HepG2 (cell line): ENCODE results near the gene CR1L. TPM values are rescaled to one million over a fixed set of nuclear protein-coding genes. Genes with fewer than 3 reads are reported as not detected.

Experiments used
- EHMT2 ChIP-seq: fragments of 200-600 bp; sonication (generic); IDR thresholded peaks from 2 replicates; pipeline ENCODE4 v1.7.0; 2017; ENCODE audit warnings: antibody characterized with exemption, low read depth, low read length, borderline replicate concordance
- ESRRA ChIP-seq: sonication (generic); formaldehyde crosslinking; IDR thresholded peaks from 2 replicates; pipeline ENCODE4 v1.5.1; 2020; ENCODE audit warnings: mild to moderate bottlenecking, low read depth, missing genetic modification reagents
- GPBP1L1 ChIP-seq: sonication (generic); formaldehyde crosslinking; IDR thresholded peaks from 2 replicates; pipeline ENCODE4 v1.5.0; 2020; ENCODE audit warnings: mild to moderate bottlenecking, missing genetic modification reagents
- HES4 ChIP-seq: sonication (generic); formaldehyde crosslinking; IDR thresholded peaks from 2 replicates; pipeline ENCODE4 v1.9.0; 2021; ENCODE audit warnings: mild to moderate bottlenecking, missing genetic modification reagents, borderline replicate concordance
- JUNB ChIP-seq: sonication (generic); formaldehyde crosslinking; IDR thresholded peaks from 2 replicates; pipeline ENCODE4 v1.8.0; 2022; ENCODE audit warnings: missing genetic modification reagents, mild to moderate bottlenecking, borderline replicate concordance
- POGK ChIP-seq: sonication (generic); formaldehyde crosslinking; conservative IDR thresholded peaks from 2 replicates; pipeline ENCODE4 v1.8.0; 2022; ENCODE audit warnings: mild to moderate bottlenecking, moderate library complexity, missing genetic modification reagents
- RAD51 ChIP-seq: fragments of 450-650 bp; IDR thresholded peaks from 2 replicates; pipeline ENCODE4 v1.6.1; 2016; ENCODE audit warnings: borderline replicate concordance
- RFXANK ChIP-seq: IDR thresholded peaks from 2 replicates; pipeline ENCODE4 v1.6.1; 2016
- TBL1XR1 ChIP-seq: fragments of 150-350 bp; IDR thresholded peaks from 2 replicates; pipeline ENCODE4 v1.6.1; 2014; ENCODE audit warnings: borderline replicate concordance, low read length; ENCODE audit not compliant: partially characterized antibody
- TGIF2 ChIP-seq: IDR thresholded peaks from 2 replicates; pipeline ENCODE4 v1.6.1; 2016; ENCODE audit warnings: control low read depth, missing compliant biosample characterization
- polyA plus RNA-seq, 8 experiments: library from polyadenylated mRNA; depleted of rRNA in 3 of 8; stranded (reverse) in 7 of 8; unstranded in 1 of 8; fragments of >200 nt; fragmentation: Illumina TruSeq in 4 of 8; extraction: Trizol in 4 of 8; gene quantifications; 2 replicates each; pipeline versions ENCODE4 v1.2.1 to v1.2.3, GENCODE V29; 2011 to 2016; ENCODE audit warnings: low read depth in 4 of 8, missing spikeins in 1 of 8, mixed read lengths in 1 of 8; ENCODE audit not compliant: insufficient read depth in 1 of 8
- total RNA-seq, 5 experiments: library from RNA; depleted of rRNA; stranded (reverse); fragments of >200 nt; fragmentation: Illumina TruSeq; extraction: Trizol; gene quantifications; 2 replicates each; pipeline ENCODE4 v1.2.3, GENCODE V29; 2016; ENCODE audit warnings: low read depth in 1 of 5
- TF ChIP-seq, protein P1 (sequence below): sonication (generic); formaldehyde crosslinking; IDR thresholded peaks from 2 replicates; pipeline ENCODE4 v1.5.0; 2020; ENCODE audit warnings: mild to moderate bottlenecking, missing genetic modification reagents, borderline replicate concordance
- TF ChIP-seq, protein P2 (sequence below): sonication (generic); formaldehyde crosslinking; IDR thresholded peaks from 2 replicates; pipeline ENCODE4 v1.5.0; 2020; ENCODE audit warnings: mild to moderate bottlenecking, missing genetic modification reagents

The CR1L gene
- total and polyA plus RNA-seq, 2 of the 13 experiments (the other 11 are each of a cell fraction or from before 2014, with no cell fraction given) = not detected

- TF ChIP-seq, protein P1, sequence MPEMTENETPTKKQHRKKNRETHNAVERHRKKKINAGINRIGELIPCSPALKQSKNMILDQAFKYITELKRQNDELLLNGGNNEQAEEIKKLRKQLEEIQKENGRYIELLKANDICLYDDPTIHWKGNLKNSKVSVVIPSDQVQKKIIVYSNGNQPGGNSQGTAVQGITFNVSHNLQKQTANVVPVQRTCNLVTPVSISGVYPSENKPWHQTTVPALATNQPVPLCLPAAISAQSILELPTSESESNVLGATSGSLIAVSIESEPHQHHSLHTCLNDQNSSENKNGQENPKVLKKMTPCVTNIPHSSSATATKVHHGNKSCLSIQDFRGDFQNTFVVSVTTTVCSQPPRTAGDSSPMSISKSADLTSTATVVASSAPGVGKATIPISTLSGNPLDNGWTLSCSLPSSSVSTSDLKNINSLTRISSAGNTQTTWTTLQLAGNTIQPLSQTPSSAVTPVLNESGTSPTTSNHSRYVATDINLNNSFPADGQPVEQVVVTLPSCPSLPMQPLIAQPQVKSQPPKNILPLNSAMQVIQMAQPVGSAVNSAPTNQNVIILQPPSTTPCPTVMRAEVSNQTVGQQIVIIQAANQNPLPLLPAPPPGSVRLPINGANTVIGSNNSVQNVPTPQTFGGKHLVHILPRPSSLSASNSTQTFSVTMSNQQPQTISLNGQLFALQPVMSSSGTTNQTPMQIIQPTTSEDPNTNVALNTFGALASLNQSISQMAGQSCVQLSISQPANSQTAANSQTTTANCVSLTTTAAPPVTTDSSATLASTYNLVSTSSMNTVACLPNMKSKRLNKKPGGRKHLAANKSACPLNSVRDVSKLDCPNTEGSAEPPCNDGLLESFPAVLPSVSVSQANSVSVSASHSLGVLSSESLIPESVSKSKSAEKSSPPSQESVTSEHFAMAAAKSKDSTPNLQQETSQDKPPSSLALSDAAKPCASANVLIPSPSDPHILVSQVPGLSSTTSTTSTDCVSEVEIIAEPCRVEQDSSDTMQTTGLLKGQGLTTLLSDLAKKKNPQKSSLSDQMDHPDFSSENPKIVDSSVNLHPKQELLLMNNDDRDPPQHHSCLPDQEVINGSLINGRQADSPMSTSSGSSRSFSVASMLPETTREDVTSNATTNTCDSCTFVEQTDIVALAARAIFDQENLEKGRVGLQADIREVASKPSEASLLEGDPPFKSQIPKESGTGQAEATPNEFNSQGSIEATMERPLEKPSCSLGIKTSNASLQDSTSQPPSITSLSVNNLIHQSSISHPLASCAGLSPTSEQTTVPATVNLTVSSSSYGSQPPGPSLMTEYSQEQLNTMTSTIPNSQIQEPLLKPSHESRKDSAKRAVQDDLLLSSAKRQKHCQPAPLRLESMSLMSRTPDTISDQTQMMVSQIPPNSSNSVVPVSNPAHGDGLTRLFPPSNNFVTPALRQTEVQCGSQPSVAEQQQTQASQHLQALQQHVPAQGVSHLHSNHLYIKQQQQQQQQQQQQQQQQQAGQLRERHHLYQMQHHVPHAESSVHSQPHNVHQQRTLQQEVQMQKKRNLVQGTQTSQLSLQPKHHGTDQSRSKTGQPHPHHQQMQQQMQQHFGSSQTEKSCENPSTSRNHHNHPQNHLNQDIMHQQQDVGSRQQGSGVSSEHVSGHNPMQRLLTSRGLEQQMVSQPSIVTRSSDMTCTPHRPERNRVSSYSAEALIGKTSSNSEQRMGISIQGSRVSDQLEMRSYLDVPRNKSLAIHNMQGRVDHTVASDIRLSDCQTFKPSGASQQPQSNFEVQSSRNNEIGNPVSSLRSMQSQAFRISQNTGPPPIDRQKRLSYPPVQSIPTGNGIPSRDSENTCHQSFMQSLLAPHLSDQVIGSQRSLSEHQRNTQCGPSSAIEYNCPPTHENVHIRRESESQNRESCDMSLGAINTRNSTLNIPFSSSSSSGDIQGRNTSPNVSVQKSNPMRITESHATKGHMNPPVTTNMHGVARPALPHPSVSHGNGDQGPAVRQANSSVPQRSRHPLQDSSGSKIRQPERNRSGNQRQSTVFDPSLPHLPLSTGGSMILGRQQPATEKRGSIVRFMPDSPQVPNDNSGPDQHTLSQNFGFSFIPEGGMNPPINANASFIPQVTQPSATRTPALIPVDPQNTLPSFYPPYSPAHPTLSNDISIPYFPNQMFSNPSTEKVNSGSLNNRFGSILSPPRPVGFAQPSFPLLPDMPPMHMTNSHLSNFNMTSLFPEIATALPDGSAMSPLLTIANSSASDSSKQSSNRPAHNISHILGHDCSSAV (CRISPR knock-in tag) = no peak
- TF ChIP-seq TBL1XR1 (no peak), TGIF2 (CRISPR knock-in tag) (no peak), EHMT2 (no peak), JUNB (no peak), GPBP1L1 (CRISPR knock-in tag) (no peak), POGK (peak; percentile 62; the same call in 1 of the 2 replicates), RAD51 (peak; percentile 42; the same call in 1 of the 2 replicates), ESRRA (CRISPR knock-in tag) (no peak), HES4 (CRISPR knock-in tag) (no peak), RFXANK (CRISPR knock-in tag) (no peak)
- TF ChIP-seq, protein P2, sequence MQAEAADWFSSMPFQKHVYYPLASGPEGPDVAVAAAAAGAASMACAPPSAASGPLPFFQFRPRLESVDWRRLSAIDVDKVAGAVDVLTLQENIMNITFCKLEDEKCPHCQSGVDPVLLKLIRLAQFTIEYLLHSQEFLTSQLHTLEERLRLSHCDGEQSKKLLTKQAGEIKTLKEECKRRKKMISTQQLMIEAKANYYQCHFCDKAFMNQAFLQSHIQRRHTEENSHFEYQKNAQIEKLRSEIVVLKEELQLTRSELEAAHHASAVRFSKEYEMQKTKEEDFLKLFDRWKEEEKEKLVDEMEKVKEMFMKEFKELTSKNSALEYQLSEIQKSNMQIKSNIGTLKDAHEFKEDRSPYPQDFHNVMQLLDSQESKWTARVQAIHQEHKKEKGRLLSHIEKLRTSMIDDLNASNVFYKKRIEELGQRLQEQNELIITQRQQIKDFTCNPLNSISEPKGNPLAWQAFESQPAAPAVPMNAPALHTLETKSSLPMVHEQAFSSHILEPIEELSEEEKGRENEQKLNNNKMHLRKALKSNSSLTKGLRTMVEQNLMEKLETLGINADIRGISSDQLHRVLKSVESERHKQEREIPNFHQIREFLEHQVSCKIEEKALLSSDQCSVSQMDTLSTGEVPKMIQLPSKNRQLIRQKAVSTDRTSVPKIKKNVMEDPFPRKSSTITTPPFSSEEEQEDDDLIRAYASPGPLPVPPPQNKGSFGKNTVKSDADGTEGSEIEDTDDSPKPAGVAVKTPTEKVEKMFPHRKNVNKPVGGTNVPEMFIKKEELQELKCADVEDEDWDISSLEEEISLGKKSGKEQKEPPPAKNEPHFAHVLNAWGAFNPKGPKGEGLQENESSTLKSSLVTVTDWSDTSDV = no peak
These were observed 107.0 kb downstream of the CR1L start, which contains the start of gene CD46 (continued) for GRCh38 chr1:207751790-207752455.
